Iris pigment epithelial cell (primary cell): ENCODE data around the gene C20orf141.
"Not testable (repeated sequence)": the region's sequence is repeated elsewhere in the genome, so short reads cannot be mapped to it uniquely, and the experiment has no call there.

Experiments
- DNase-seq: peaks from one replicate; pipeline ENCODE4 v3.0.0-alpha.2; 2011; ENCODE audit warnings: low read depth

C20orf141 gene, protein sequence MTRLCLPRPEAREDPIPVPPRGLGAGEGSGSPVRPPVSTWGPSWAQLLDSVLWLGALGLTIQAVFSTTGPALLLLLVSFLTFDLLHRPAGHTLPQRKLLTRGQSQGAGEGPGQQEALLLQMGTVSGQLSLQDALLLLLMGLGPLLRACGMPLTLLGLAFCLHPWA

DNA sequence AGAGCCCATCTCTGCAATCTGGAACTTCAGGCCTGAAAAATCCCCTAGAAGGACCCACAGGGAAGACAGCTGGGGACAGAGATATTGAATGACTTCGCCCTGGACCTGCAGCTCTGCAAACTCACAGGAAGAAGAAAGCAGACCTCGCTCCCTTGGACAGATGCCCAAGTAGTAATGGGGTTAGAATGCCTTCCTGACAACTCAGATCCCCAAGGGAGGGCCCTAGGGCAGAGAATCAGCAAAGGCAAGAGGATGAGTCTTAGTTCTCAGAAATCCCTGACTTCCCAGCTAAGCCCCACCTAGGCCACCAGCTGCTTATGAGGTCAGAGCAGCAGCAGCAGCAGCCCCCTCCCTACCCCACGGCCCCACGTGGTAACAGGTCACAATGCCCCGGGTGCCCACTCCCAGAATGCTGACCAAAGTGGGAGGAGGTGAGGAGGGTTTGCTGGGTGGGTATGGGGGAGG, at the start of gene C20orf141:
Gene C20orf141, plus strand, starts transcription at position 401 of the 465 bp plus-strand sequence. CDS start 198 bp downstream, outside the sequence.
- DNase-seq: peak; percentile 98

DNA sequence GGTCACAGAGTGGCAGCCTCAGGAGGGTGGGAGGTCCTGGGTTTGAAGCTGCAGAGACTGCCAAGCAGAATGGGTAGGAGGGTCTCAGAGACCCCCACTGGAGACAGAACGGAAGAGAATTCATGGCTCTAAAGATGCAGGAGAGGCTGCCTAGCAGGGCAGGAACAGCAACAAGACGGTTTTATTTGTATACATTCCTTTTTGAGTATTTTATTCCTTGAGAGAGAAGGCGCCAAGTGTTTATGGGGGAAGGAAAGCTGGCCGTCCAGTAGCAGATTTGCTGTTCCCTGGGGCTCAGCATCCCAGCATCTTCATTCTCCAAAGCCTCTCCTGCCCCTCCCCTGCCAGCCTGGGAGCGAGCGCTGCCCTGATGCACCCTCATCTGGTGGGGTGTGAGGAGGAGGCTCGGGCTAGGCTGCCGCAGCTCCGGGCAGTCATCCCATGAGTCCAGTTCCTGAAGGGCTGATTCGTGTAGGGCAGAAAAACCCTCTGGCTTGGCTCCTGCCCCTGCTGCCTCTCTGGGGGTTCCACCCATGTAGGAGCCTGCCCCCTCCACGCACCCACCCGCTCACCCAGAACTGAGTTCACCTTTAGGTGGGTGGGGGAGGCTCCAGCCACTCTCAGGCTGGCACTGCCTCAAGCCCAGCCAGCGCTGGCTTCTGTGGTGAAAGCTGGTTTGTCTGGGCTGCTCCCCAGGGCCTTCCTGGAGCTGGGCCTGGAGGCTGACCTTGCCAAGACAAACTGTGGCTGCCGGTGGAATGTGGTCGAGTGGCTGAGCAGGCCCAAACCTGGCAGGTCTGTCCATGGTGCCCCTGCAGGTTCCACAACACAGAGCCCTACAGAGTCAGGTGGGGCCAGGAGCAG, 46.8 kb upstream of the C20orf141 start:
- peak; percentile 23 for DNase-seq

DNA sequence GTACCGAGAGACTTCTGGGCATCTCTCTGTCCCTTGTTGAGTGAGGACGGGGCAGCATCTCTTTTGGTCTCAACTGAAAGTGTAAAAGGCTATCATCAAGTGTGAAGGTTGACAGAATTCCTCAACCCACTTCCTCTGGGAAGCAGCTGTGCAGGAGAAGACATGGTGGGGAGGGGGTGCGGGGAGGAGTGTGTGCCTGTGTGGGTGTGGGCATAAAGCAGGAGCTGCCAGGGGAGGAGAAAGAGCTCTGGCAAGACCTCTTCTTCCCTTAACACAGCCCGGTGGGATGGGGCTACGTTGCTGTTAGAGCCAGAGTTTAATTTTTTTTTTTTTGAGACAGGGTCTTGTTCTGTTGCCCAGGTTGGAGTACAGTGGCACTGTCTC, 46.2 kb upstream of the C20orf141 start:
- no peak for DNase-seq

DNA sequence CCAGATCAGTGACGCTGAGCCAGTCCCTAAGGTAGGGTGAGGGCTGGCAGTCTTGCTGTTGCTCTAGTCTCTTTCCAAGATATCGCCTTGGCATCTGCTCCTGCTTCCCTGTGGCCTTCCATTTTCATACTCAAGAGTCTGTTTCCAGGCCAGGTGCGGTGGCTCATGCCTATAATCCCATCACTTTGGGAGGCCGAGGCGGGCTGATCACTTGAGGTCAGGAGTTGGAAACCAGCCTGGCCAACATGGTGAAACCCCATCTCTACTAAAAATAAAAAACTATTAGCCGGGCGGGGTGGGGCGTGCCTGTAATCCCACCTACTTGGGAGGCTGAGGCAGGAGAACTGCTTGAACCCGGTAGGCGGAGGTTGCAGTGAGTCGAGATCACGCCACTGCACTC, 44.7 kb upstream of the C20orf141 start:
- not testable (repeated sequence) for DNase-seq

DNA sequence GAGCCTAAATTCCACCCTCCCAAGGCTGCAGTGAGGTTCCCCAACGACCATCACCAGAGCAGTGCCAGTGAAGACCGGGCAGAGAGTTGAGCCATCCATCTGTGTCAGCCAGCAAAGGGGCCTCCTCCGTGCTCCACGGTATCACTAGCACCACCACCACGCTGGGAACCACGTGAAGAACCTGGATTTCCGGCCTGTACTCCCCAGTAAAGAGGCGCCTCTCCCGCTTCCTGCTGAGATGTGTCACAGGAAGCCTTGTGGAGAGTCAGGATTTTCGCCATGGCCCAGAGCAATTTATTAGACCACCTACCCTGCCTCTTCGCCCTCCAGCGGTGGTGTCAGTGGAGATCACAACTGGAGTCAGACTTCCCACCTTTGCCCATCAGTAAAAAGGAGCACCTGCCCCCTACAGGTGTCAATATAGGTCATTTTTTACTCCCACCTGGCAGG, 43.1 kb upstream of the C20orf141 start:
- DNase-seq: peak; percentile 22

DNA sequence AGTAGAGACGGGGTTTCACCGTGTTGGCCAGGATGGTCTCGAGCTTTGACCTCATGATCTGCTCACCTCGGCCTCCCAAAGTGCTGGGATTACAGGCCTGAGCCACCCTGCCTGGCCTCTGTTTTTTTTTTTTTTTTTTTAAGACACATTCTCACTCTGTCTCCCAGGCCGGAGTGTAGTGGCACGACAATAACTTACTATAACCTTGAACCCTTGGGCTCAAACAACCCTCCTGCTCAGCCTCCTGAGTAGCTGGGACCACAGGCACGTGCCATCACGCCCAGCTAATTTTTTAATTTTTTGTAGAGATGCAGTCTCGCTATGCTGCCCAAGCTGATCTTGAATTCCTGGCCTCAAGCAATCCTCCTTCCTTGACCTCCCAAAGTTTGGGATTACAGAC, 41.0 kb upstream of the C20orf141 start:
- DNase-seq: no peak

DNA sequence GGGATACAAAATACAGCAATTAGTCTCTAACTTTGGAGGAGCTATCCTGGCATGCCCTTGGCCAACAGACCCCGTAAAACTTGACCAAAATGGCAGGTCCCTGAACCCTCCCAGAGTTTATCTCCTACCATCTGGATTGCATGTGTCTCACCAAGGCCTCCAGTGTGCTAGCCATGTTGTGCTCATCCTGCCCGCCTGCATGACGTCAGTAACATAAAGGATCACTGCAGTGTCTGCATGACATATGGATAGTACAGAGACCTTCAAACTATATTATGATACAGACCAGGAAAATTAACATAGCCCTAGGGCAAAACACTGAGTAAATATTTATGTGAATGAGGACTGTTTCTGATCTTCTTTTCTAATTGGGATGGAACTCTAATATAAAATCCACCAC, 39.6 kb upstream of the C20orf141 start:
- no peak for DNase-seq

DNA sequence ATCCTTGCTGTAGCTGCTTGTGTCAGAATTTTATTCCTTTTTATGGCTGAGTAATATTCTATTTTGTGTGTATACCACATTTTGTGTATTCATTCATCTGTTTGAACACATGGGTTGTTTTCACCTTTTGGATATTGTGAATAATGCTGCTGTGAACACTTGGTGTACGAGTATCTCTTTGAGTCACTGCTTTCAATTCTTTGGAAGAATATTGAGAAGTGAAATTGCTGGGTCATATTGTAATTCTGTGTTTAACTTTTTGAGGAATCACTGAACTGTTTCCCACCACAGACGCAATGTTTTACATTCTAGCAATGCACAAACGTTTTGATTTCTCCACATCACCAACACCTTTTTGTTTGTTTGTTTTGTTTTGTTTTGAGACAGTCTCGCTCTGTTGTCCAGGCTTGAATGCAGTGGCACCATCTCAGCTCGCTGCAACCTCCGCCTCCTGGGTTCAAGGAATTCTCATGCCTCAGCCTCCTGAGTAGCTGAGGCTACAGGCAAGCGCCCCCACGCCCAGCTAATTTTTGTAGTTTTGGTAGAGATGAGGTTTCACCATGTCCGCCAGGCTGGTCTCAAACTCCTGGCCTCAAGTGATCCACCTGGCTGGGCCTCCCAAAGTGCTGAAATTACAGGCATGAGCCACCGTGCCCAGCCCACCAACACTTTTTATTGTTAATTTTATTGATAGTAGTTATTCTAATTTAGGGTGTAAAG, 36.0 kb upstream of the C20orf141 start:
- no peak for DNase-seq

DNA sequence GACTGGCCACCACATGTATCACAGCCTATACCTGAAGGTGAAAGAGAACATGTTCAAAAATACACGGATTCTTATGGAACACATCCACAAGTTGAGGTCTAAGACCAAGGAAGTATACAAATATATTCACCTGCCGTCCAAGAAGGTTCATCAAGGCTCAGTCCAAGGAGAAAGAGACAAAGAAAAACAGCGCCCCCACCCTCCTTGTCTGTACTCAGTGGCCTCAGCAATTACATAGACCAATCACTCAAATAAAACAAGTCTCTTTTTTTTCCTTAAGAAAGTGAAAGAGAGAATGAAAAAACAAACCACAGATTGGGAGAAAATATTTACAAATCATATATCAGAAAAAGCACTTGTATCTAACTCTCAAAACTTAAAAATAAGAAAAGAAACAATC, 33.8 kb upstream of the C20orf141 start:
- DNase-seq: no peak

DNA sequence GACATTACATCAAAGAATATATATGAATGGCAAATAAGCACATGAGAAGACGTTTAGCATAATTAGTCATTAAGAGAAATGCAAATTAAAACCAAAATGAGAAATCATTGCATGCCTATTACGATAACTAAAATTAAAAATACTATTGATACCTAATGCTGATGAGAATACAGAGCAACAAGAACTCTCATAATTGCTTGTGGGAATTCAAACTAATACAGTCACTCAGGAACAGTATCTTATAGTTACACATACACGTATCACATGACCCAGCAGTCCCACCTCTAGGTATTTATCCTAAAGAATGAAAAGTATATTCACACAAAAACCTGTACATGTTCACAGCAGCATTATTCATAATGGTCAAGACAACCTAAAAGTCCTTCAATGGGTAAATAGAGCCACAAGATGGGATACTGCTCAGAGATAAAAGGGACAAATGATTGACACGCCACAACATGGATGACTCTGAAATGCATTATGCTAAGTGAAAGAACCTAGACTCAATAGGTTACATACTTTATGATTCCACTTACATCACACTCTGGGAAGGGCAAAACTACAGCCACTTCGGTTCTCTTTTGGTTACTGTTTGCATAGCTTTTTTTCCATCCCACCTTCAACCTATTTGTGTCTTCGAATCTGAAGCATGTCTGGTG, 30.8 kb upstream of the C20orf141 start:
- DNase-seq: no peak

DNA sequence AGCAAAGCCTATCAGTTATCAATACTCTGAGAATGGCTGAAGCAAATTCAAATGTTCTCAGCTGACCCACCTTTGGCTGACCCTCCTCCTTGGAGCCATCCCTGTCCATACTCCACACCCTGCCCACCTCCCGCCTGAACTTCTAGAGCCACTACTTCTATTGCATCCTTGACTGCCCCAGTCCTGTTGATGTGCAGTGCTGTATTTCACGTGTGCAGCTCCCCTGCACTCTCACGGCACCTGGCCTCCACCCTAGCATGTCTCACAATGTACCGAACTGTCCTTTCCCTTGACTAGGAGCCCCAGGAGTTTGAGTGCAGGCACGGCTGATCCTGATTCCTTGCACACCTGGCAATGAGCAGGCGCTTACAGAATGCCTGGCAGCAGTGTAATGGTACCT, 21.3 kb upstream of the C20orf141 start:
- no peak for DNase-seq

DNA sequence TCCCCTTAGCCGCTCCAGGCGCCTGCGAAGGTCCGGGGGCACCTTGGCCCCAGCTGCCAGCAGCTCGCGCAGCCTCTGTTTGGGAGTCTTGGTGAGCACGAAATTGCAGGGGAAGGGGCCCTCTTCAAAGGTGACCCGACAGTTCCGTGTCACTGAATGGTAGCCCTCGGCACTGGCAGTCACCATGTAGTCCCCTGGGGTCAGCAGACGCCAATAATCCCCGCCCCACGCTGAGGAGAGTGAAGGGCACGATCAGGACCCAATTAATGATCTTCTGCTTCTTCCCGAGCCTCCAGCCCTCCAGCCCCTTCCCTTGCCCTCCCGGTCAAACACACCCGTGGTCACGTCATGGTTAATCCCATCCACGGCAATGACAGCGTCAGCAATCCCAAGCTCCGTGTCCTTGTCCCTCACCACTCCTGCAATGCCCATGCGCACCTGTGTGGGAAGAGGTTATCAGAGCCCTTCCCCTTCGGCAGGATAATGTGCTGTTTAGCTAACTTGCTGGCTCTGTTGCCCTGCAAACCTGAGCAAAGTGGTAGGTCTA, 20.5 kb upstream of the C20orf141 start:
- DNase-seq: no peak

DNA sequence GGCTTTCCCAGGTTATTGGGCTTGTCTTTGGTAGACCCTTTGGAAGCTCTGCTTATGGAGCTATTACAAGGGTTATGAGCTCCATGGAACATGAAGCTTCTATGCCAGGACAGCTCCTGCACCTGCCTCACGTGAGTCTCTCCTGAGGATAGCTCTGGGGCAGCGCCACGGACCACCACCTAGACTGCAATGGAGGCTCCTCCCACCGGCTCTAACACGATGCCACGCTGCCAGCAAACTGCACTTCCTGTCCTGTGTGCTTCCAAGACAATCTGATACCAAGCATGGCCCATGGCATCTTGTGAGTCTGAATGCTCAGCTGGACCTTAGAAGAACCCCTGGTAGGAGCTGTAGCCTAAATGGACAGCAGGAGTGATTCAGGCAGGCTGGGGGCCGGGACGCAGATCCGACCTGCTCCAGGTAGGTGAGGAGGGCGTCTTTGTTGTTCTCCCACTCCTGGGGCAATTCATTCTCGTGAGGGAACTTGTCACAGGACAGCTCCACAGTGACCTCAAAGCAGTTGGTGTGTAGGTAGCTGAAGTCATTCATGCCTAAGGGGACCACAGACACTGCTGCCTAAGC, 19.8 kb upstream of the C20orf141 start:
- no peak for DNase-seq

DNA sequence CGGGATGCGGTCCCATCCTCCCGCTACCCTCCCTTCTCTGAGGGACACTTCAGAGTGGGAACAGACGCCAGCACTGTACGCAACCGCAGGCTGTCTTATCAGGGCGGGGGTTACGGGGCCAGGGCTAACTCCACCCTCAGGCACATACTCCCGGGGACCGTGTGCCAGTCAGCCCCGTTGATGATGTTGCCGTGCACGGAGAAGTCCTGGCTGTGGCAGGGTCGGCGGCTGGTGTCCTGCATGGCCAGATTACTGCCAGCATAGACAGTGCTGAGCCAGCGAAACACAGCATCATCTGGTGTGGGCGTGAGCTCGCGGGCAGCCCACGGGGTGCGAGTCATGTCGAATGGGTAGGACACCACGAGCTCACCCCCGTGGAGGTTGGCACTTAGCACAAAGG, 19.3 kb upstream of the C20orf141 start:
- no peak for DNase-seq

DNA sequence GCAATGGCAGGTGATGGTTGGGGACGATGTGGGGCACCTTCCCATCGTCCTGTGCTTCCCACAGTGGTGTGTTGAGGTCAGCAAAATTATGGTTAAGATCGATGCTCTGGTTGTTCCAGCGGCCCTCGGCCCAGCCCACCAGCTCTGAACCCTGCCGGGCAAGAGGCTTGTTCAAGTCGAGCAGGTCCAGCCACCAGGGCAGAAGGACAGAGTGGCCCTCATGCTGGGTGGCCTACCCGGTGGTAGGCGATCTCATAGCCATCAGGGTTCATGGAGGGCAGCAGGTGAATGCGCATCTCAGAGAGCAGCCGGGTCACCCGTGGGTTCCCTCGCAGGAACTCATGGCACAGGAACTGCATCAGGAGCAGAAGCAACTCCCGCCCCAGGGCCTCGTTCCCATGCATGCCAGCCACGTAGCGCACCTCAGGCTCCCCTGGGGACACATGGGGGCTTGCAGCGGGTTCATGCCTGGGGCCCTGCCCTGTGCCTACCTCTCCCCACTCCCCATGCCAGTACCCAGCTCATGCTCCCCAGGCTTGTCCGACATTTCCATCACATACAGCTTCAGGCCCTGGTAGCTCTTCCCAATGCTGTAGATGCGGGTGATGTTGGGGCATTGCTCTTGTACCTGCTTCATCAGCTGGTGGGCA, 18.7 kb upstream of the C20orf141 start:
- DNase-seq: no peak

DNA sequence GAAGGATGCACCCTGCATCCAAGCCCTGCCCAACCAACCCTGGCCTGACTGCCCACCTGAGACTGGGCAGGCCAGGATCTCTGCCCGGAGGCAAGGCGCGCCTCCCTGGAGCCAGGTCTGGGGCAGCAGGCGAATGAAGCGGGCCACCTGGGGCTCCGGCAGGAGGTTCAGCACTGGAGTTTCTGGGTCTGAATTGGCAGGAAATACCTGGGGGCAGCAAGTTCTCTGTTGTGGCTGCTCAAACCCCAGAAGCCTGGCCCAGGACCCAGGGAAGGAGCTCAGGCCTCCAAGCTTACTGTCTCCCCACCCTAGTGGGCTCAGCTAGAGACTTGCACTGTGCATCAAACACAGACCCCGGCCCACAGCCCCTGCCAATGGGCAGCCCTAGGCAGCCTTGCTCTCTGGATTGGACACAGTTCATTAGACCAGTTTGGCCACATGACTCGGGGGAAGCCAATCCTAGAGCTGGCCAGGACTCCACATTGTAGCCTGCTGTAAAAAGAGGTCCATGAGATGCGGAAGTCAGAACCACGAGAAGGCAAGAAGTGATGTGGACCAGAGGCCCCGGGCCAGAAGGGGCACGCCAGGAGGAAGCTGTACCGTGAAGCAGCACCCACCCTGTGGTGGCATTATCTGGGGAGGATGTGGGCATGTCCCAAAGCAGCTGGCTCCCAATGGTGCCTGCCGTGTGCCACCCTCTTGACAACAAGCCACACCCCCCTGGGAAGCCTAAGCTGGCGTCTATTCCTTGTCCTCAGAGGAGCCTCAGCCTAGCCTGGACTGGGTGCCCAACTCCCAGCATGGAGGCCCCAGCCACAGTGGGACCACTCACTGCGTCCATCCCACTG, 17.4 kb upstream of the C20orf141 start:
- no peak for DNase-seq

DNA sequence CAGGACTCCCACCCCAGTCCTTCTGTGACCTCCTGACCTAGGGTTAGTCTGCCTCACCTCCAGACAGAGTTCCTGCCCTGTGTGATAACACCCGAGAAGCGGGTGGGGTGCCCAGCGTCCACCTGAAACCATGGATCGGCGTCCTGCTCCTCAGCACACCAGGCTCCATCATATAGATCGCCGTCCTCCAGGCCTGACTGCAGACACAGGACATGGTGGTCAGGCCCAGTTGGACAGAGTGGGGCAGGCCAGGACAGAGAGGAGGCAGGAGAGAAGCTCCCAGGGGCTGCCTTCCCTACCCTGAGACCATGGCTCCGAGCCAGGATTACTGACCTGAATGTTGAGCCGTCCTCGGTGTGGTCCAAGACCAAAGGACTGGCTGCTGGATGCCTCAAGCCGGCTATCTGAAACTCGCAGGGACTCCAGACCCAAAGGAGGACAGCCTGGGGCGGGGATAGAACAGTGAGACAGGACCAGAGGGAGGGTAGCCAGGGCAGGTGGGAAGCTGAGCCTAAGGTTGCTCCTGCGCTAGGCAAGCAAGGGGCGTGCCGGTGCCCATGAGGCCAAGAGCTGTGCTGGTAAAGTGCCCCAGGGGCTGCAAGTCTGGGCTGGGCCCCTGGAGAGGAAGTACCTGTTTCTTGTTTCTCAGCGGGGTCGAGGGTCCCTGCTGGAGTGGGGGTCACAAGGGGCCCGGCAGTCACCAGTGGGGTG, 16.5 kb upstream of the C20orf141 start:
- DNase-seq: no peak

DNA sequence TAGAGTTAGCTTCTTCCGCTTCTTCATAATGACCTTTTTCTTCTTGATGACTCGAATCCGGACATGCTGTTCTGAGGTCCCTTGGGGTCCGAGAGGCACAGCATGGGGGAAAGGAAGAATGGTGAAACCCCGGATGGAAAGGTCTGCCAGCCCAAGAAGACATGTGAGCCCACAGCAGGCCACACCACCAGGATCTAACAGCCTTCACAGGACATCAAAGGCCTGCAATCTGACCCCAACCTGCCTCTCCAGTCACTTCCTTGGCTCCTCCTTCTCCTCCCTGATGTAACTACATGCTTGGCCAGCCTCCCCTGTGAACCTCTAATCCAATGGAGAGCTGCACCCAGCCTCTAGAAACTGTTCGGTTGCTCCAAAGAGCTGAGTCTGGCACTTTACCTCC, 16.0 kb upstream of the C20orf141 start:
- peak; percentile 39 for DNase-seq

DNA sequence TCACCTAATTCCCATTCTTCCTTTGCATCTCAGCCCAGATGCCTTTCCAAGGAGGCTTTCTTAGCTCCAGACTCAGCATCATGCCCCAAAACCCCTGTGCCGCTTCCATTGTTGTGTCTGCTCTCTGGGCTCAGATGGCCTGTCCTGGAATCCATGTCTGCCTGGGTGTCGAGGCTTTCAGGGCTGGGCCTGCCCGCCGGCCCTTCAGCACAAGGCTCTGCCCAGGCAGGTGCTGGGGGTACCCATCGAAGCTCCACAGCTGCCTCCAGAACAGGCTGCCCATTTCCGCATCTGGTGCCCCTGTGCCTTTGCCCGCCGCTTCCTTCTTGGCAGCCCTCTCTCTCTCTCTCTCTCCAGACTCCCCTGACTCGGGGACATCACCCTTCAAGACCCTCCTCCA, 15.5 kb upstream of the C20orf141 start:
- no peak for DNase-seq
